Measurements from ENCODE around the gene XG. TPM values are rescaled to one million over a fixed set of nuclear protein-coding genes. Genes with fewer than 3 reads are reported as not detected.
A peak's percentile ranks its signal among the peaks of the same experiment; 100 is the strongest.
"Not testable (repeated sequence)": the region's sequence is repeated elsewhere in the genome, so short reads cannot be mapped to it uniquely, and the experiment has no call there.

The XG gene
- total and polyA plus RNA-seq, 5 donors from 2014 or later = not detected

- no peaks in the 10 kb centered on the region for H3K4me1 ChIP-seq (ENCODE audit: control insufficient read depth, insufficient read depth, low read length, poor library complexity, severe bottlenecking)
- DNase-seq = no peak
- H3K36me3 ChIP-seq (ENCODE audit: control insufficient read depth, insufficient read depth, low read length) = no peaks in the 10 kb centered on the region
- Mint-ChIP-seq H3K27me3 (peaks cover 12% of the 10 kb centered on the region), H3K27ac (no peak overlapping the region), H3K36me3 (no peaks in the 10 kb centered on the region), H3K4me1 (peaks cover 0 to 4% (median 0%) of the 10 kb centered on the region in 4 donors), H3K9me3 (peaks cover 0 to 5% (median 0%) of the 10 kb centered on the region in 7 donors), H3K4me3 (no peak overlapping the region)
- H3K9me3 ChIP-seq (ENCODE audit: control insufficient read depth in 2 of 2, low read length in 2 of 2) = no peaks in the 10 kb centered on the region
- no peak overlapping the region for H3K4me3 ChIP-seq (ENCODE audit: low read depth, low read length)
- no peaks in the 10 kb centered on the region for H3K27me3 ChIP-seq (ENCODE audit: control insufficient read depth, insufficient read depth, low read length)
- ATAC-seq (ENCODE audit: low read depth in 2 of 2) = no peak
- H3K27ac ChIP-seq (ENCODE audit: insufficient read depth, low read length, poor library complexity, severe bottlenecking) = no peak overlapping the region
These were observed 59.4 kb downstream of the XG start for GRCh38 chrX:2811271-2811670.

GRCh38 chrX:2812161-2812907, 60.5 kb downstream of the XG start:
- peak overlapping the region in 1 of 3 donors; percentile 77 for H3K27ac Mint-ChIP-seq

GRCh38 chrX:2817036-2817435, 65.2 kb downstream of the XG start:
- no peaks in the 10 kb centered on the region for H3K36me3 Mint-ChIP-seq

More at GRCh38 chrX:2812161-2812907, 60.5 kb downstream of the XG start:
- not testable (repeated sequence) for H3K4me1 ChIP-seq (ENCODE audit: control insufficient read depth, insufficient read depth, low read length, poor library complexity, severe bottlenecking); ATAC-seq (ENCODE audit: low read depth in 2 of 2); H3K27me3 ChIP-seq (ENCODE audit: control insufficient read depth, insufficient read depth, low read length); H3K36me3 Mint-ChIP-seq; H3K27ac ChIP-seq (ENCODE audit: insufficient read depth, low read length, poor library complexity, severe bottlenecking); H3K4me1 Mint-ChIP-seq; H3K36me3 ChIP-seq (ENCODE audit: control insufficient read depth, insufficient read depth, low read length); H3K9me3 ChIP-seq (ENCODE audit: control insufficient read depth in 2 of 2, low read length in 2 of 2); H3K9me3 Mint-ChIP-seq
- peak overlapping the region; percentile 41 for H3K4me3 ChIP-seq (ENCODE audit: low read depth, low read length)
- Mint-ChIP-seq H3K4me3 (peak overlapping the region in 2 of 4 donors; percentile 57 to 64), H3K27me3 (peaks cover 14% of the 10 kb centered on the region)
- peak; percentile 5 to 59 (median 38) for DNase-seq

GRCh38 chrX:2819345-2820135, 67.7 kb downstream of the XG start:
- Mint-ChIP-seq H3K27ac (no peak overlapping the region), H3K9me3 (peaks cover 0 to 3% (median 0%) of the 10 kb centered on the region in 7 donors), H3K4me1 (peaks cover 0 to 7% (median 0%) of the 10 kb centered on the region in 4 donors), H3K4me3 (no peak overlapping the region), H3K27me3 (peaks cover 16% of the 10 kb centered on the region), H3K36me3 (no peaks in the 10 kb centered on the region)
- no peaks in the 10 kb centered on the region for H3K36me3 ChIP-seq (ENCODE audit: control insufficient read depth, insufficient read depth, low read length)
- H3K27ac ChIP-seq (ENCODE audit: insufficient read depth, low read length, poor library complexity, severe bottlenecking) = no peak overlapping the region
- DNase-seq (peak in 1 of 3 donors; percentile 13), ATAC-seq (ENCODE audit: low read depth in 2 of 2) (no peak)
- H3K4me1 ChIP-seq (ENCODE audit: control insufficient read depth, insufficient read depth, low read length, poor library complexity, severe bottlenecking) = no peaks in the 10 kb centered on the region
- no peaks in the 10 kb centered on the region for H3K27me3 ChIP-seq (ENCODE audit: control insufficient read depth, insufficient read depth, low read length)
- no peak overlapping the region for H3K4me3 ChIP-seq (ENCODE audit: low read depth, low read length)
- H3K9me3 ChIP-seq (ENCODE audit: control insufficient read depth in 2 of 2, low read length in 2 of 2) = no peaks in the 10 kb centered on the region

More at GRCh38 chrX:2817036-2817435, 65.2 kb downstream of the XG start:
- H3K36me3 ChIP-seq (ENCODE audit: control insufficient read depth, insufficient read depth, low read length) = no peaks in the 10 kb centered on the region
- no peaks in the 10 kb centered on the region for H3K4me1 ChIP-seq (ENCODE audit: control insufficient read depth, insufficient read depth, low read length, poor library complexity, severe bottlenecking)
- no peak overlapping the region for H3K4me3 ChIP-seq (ENCODE audit: low read depth, low read length)
- DNase-seq = no peak
- Mint-ChIP-seq H3K4me3 (no peak overlapping the region), H3K27ac (no peak overlapping the region), H3K9me3 (no peaks in the 10 kb centered on the region), H3K4me1 (peaks cover 0 to 11% (median 0%) of the 10 kb centered on the region in 4 donors), H3K27me3 (peaks cover 12% of the 10 kb centered on the region)
- ATAC-seq (ENCODE audit: low read depth in 2 of 2) = no peak
- H3K27ac ChIP-seq (ENCODE audit: insufficient read depth, low read length, poor library complexity, severe bottlenecking) = no peak overlapping the region
- no peaks in the 10 kb centered on the region for H3K27me3 ChIP-seq (ENCODE audit: control insufficient read depth, insufficient read depth, low read length)
- H3K9me3 ChIP-seq (ENCODE audit: control insufficient read depth in 2 of 2, low read length in 2 of 2) = no peaks in the 10 kb centered on the region

- DNase-seq = no peak
These were observed 68.4 kb downstream of the XG start for GRCh38 chrX:2820136-2820771.

GRCh38 chrX:2823795-2824386, 72.1 kb downstream of the XG start:
- Mint-ChIP-seq H3K27me3 (peaks cover 6% of the 10 kb centered on the region), H3K4me1 (peaks cover 0 to 7% (median 0%) of the 10 kb centered on the region in 4 donors), H3K36me3 (no peaks in the 10 kb centered on the region), H3K9me3 (peaks cover 0 to 3% (median 0%) of the 10 kb centered on the region in 7 donors), H3K27ac (no peak overlapping the region), H3K4me3 (no peak overlapping the region)
- ATAC-seq (ENCODE audit: low read depth in 2 of 2) (no peak), DNase-seq (no peak)
- Histone ChIP-seq H3K4me1 (ENCODE audit: control insufficient read depth, insufficient read depth, low read length, poor library complexity, severe bottlenecking) (no peaks in the 10 kb centered on the region), H3K9me3 (ENCODE audit: control insufficient read depth in 2 of 2, low read length in 2 of 2) (no peaks in the 10 kb centered on the region), H3K4me3 (ENCODE audit: low read depth, low read length) (no peak overlapping the region), H3K36me3 (ENCODE audit: control insufficient read depth, insufficient read depth, low read length) (no peaks in the 10 kb centered on the region), H3K27ac (ENCODE audit: insufficient read depth, low read length, poor library complexity, severe bottlenecking) (no peak overlapping the region), H3K27me3 (ENCODE audit: control insufficient read depth, insufficient read depth, low read length) (peaks cover 13% of the 10 kb centered on the region)

More at GRCh38 chrX:2820136-2820771, 68.4 kb downstream of the XG start:
- Mint-ChIP-seq H3K27ac (no peak overlapping the region), H3K4me3 (no peak overlapping the region), H3K27me3 (peaks cover 13% of the 10 kb centered on the region), H3K36me3 (no peaks in the 10 kb centered on the region), H3K4me1 (peaks cover 0 to 7% (median 0%) of the 10 kb centered on the region in 4 donors), H3K9me3 (peaks cover 0 to 3% (median 0%) of the 10 kb centered on the region in 7 donors)
- no peak for ATAC-seq (ENCODE audit: low read depth in 2 of 2)
- Histone ChIP-seq H3K27ac (ENCODE audit: insufficient read depth, low read length, poor library complexity, severe bottlenecking) (no peak overlapping the region), H3K9me3 (ENCODE audit: control insufficient read depth in 2 of 2, low read length in 2 of 2) (no peaks in the 10 kb centered on the region), H3K36me3 (ENCODE audit: control insufficient read depth, insufficient read depth, low read length) (no peaks in the 10 kb centered on the region), H3K4me1 (ENCODE audit: control insufficient read depth, insufficient read depth, low read length, poor library complexity, severe bottlenecking) (no peaks in the 10 kb centered on the region), H3K27me3 (ENCODE audit: control insufficient read depth, insufficient read depth, low read length) (no peaks in the 10 kb centered on the region), H3K4me3 (ENCODE audit: low read depth, low read length) (no peak overlapping the region)

GRCh38 chrX:2824886-2825285, 73.0 kb downstream of the XG start:
- H3K27ac ChIP-seq (ENCODE audit: insufficient read depth, low read length, poor library complexity, severe bottlenecking) = no peak overlapping the region
- no peaks in the 10 kb centered on the region for H3K9me3 ChIP-seq (ENCODE audit: control insufficient read depth in 2 of 2, low read length in 2 of 2)
- H3K36me3 ChIP-seq (ENCODE audit: control insufficient read depth, insufficient read depth, low read length) = no peaks in the 10 kb centered on the region
- no peaks in the 10 kb centered on the region for H3K4me1 ChIP-seq (ENCODE audit: control insufficient read depth, insufficient read depth, low read length, poor library complexity, severe bottlenecking)
- DNase-seq = no peak
- ATAC-seq (ENCODE audit: low read depth in 2 of 2) = no peak
- Mint-ChIP-seq H3K36me3 (no peaks in the 10 kb centered on the region), H3K4me3 (no peak overlapping the region), H3K4me1 (peaks cover 0 to 7% (median 0%) of the 10 kb centered on the region in 4 donors), H3K27ac (no peak overlapping the region), H3K9me3 (peaks cover 0 to 3% (median 0%) of the 10 kb centered on the region in 7 donors), H3K27me3 (peaks cover 6% of the 10 kb centered on the region)
- peaks cover 13% of the 10 kb centered on the region for H3K27me3 ChIP-seq (ENCODE audit: control insufficient read depth, insufficient read depth, low read length)
- no peak overlapping the region for H3K4me3 ChIP-seq (ENCODE audit: low read depth, low read length)

Data from CD4-positive, CD25-positive, alpha-beta regulatory T cell (primary cell).